ENCODE results near the gene AASS. TPM values are rescaled to one million over a fixed set of nuclear protein-coding genes. Genes with fewer than 3 reads are reported as not detected.

AASS gene
- total RNA-seq, 2 donors from 2014 or later, result 47.2 to 87.7 TPM

DNA sequence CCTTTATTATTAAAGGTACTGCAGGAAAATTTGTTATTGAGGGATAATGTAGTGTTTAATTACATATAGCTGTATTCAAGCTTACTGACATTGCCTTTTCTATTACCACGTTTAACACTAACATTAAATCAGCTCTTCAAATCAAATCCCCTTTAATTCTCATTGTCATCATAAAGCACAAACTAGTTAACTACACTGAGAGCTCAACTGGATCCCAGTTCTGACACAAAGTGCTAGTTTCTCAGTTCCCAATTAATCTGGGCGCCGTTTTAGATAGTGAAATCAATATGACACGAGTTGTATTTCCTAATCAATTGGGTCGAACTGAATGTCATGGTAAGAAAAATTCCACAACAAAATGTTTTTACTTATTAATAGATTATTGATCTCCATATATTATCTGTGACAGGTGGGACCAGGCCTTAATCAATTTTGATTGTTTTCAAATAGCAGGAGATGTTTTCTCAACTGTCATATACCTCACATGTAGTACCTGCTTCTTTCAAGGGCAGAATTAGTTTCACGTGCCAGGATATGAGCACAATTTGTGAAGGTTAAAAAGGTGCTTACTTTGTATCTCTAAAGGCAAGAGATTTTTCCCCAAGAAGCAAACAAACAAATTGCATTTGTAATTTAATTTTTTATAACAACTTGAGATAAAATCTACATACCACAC is 71.0 kb downstream of the AASS start:
- peaks cover 13% of the 10 kb centered on the region for H3K36me3 ChIP-seq
- no peaks in the 10 kb centered on the region for H3K9me3 ChIP-seq
- TF ChIP-seq, protein P1, sequence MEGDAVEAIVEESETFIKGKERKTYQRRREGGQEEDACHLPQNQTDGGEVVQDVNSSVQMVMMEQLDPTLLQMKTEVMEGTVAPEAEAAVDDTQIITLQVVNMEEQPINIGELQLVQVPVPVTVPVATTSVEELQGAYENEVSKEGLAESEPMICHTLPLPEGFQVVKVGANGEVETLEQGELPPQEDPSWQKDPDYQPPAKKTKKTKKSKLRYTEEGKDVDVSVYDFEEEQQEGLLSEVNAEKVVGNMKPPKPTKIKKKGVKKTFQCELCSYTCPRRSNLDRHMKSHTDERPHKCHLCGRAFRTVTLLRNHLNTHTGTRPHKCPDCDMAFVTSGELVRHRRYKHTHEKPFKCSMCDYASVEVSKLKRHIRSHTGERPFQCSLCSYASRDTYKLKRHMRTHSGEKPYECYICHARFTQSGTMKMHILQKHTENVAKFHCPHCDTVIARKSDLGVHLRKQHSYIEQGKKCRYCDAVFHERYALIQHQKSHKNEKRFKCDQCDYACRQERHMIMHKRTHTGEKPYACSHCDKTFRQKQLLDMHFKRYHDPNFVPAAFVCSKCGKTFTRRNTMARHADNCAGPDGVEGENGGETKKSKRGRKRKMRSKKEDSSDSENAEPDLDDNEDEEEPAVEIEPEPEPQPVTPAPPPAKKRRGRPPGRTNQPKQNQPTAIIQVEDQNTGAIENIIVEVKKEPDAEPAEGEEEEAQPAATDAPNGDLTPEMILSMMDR (IDR thresholded peaks at IDR 0.05), result no peak
- DNase-seq (ENCODE audit: low spot score), result no peak
- H3K27me3 ChIP-seq (replicated peaks; ENCODE audit: insufficient read depth), result no peaks in the 10 kb centered on the region
- no peaks in the 10 kb centered on the region for H3K4me1 ChIP-seq (ENCODE audit: control insufficient read depth in 1 of 2, low read depth in 2 of 2)
- no peak overlapping the region for H3K4me3 ChIP-seq
- H3K27ac ChIP-seq, result no peak overlapping the region
- ATAC-seq (ENCODE audit: insufficient number of reproducible peaks, low FRiP score, low read depth), result no peak

DNA sequence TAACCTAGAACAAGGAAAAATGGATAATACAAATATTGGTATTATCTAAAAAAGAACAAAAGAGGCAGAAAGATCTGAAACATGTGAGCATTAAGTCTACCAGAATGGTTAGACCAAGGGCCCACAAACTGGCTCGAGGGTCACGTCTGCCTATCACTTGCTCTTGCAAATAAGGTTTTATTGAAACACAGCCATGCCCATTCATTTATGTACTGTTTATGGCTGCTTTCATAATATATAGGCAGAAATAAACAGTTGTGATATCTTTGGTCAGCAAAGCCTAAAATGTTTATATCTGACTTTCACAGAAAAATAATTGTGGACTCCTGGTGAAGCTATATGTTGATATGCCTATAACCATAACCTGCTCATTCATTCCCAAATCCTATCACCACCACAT is 71.8 kb downstream of the AASS start:
- H3K4me3 ChIP-seq, result no peak overlapping the region
- TF ChIP-seq, protein P1 (IDR thresholded peaks at IDR 0.05), result no peak
- H3K27me3 ChIP-seq (replicated peaks; ENCODE audit: insufficient read depth), result no peaks in the 10 kb centered on the region
- no peaks in the 10 kb centered on the region for H3K9me3 ChIP-seq
- no peak overlapping the region for H3K27ac ChIP-seq
- ATAC-seq (ENCODE audit: insufficient number of reproducible peaks, low FRiP score, low read depth) (no peak), DNase-seq (ENCODE audit: low spot score) (no peak)
- no peaks in the 10 kb centered on the region for H3K4me1 ChIP-seq (ENCODE audit: control insufficient read depth in 1 of 2, low read depth in 2 of 2)
- H3K36me3 ChIP-seq, result peaks cover 13% of the 10 kb centered on the region

DNA sequence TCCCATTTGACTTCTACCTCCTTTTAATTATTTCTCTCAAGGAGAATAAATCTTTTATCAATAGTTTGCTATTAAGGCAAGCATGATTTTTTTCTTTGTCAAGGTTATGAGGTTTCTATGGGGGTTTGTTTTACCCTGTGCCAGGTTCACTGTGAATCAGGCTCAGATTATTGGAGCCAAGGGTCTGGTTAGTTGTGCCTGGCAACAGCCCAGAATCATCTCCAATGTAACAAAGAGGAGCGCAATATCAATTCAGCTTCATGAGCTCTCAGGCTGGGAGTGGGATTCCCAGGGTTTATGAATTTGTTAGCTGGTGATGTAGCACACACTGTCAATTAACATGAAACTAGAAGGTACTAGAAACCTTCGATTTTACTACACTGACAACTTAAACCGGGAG is 73.2 kb downstream of the AASS start:
- Histone ChIP-seq H3K27ac (no peak overlapping the region), H3K36me3 (peaks cover 6% of the 10 kb centered on the region), H3K4me3 (no peak overlapping the region)

DNA sequence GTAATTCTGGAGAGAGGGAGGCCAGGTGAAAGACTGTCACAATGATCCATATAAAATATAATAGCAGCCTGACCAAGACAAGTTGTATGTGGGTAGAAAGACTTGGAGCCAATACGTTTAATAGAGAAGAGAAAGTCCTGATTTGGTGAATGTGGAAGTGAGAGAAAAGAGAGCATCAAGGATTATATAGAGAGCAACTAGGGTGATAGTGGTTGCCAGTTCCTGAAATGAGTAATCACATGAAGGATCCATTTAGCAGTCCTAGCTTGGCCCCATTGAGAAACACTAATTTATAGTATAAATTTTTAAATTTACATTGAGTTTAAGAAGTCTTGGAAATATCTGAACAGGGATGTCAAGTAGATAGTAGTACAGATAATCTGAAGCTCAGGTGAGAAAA is 74.0 kb downstream of the AASS start:
- H3K27me3 ChIP-seq (replicated peaks; ENCODE audit: insufficient read depth), result no peaks in the 10 kb centered on the region
- no peak overlapping the region for H3K4me3 ChIP-seq
- no peaks in the 10 kb centered on the region for H3K4me1 ChIP-seq (ENCODE audit: control insufficient read depth in 1 of 2, low read depth in 2 of 2)
- ATAC-seq (ENCODE audit: insufficient number of reproducible peaks, low FRiP score, low read depth) (no peak), DNase-seq (ENCODE audit: low spot score) (no peak)
- H3K27ac ChIP-seq, result no peak overlapping the region
- peaks cover 3% of the 10 kb centered on the region for H3K36me3 ChIP-seq
- TF ChIP-seq, protein P1 (IDR thresholded peaks at IDR 0.05), result no peak
- no peaks in the 10 kb centered on the region for H3K9me3 ChIP-seq

More for the DNA sequence above, 73.2 kb downstream of the AASS start:
- DNase-seq (ENCODE audit: low spot score) (no peak), ATAC-seq (ENCODE audit: insufficient number of reproducible peaks, low FRiP score, low read depth) (no peak)
- Histone ChIP-seq H3K4me1 (ENCODE audit: control insufficient read depth in 1 of 2, low read depth in 2 of 2) (no peaks in the 10 kb centered on the region), H3K9me3 (no peaks in the 10 kb centered on the region), H3K27me3 (replicated peaks; ENCODE audit: insufficient read depth) (no peaks in the 10 kb centered on the region)
- TF ChIP-seq, protein P1 (IDR thresholded peaks at IDR 0.05), result no peak

DNA sequence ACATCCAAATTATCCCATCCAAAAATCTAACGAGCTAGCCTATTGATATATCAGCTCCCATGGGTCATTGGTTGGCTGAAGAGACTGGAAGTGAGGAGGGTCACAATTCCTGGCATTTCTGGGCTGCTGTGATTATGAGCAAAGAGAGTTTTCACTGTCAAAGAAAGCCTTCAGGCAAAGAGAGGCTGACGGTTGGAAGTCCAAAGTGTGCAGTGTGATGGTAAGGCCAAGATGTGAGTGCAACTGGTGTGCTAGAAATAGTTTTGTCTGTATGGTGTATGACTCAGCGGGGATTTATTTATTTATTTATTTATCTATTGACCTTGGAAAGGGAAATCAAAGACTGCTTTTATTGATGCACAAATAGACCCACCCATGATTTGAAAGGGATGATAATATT is 75.0 kb downstream of the AASS start:
- DNase-seq (ENCODE audit: low spot score), result no peak
- H3K27ac ChIP-seq, result no peak overlapping the region
- H3K4me1 ChIP-seq (ENCODE audit: control insufficient read depth in 1 of 2, low read depth in 2 of 2), result no peaks in the 10 kb centered on the region
- H3K4me3 ChIP-seq, result no peak overlapping the region
- no peaks in the 10 kb centered on the region for H3K27me3 ChIP-seq (replicated peaks; ENCODE audit: insufficient read depth)
- no peak for ATAC-seq (ENCODE audit: insufficient number of reproducible peaks, low FRiP score, low read depth)
- H3K36me3 ChIP-seq, result no peaks in the 10 kb centered on the region
- TF ChIP-seq, protein P1 (IDR thresholded peaks at IDR 0.05), result no peak
- H3K9me3 ChIP-seq, result no peaks in the 10 kb centered on the region
